GM19397 (cell line): ENCODE results near the gene DNASE1L2.
A peak's percentile ranks its signal among the peaks of the same experiment; 100 is the strongest.
"Not testable (repeated sequence)": the region's sequence is repeated elsewhere in the genome, so short reads cannot be mapped to it uniquely, and the experiment has no call there.

Experiments used
- ATAC-seq: cut with Tn5 transposase; IDR thresholded peaks from one replicate; pipeline ENCODE4 v1.9.1; 2021; ENCODE audit warnings: mild to moderate bottlenecking, moderate library complexity; ENCODE audit not compliant: unreplicated experiment

The DNASE1L2 gene

GRCh38 chr16:2238150-2238837, 2.0 kb downstream of the DNASE1L2 start:
- no peak for ATAC-seq

- no peak for ATAC-seq
Observed at GRCh38 chr16:2238838-2239675, 2.8 kb downstream of the DNASE1L2 start.

GRCh38 chr16:2240331-2240730, 4.1 kb downstream of the DNASE1L2 start:
- ATAC-seq: not testable (repeated sequence)

- ATAC-seq: no peak
Observed at GRCh38 chr16:2242598-2242997, 6.4 kb downstream of the DNASE1L2 start.

- ATAC-seq: no peak
Observed at GRCh38 chr16:2243031-2243528, 6.8 kb downstream of the DNASE1L2 start.

GRCh38 chr16:2243781-2244180, 7.5 kb downstream of the DNASE1L2 start:
- ATAC-seq: no peak

GRCh38 chr16:2244301-2244700, 8.1 kb downstream of the DNASE1L2 start:
- ATAC-seq: no peak

- no peak for ATAC-seq
Observed at GRCh38 chr16:2244926-2245795, 8.9 kb downstream of the DNASE1L2 start.

GRCh38 chr16:2246301-2246885, 10.1 kb downstream of the DNASE1L2 start:
- ATAC-seq: no peak

- no peak for ATAC-seq
Observed at GRCh38 chr16:2250652-2251295, 14.5 kb downstream of the DNASE1L2 start.

- ATAC-seq: peak; percentile 90
Observed at GRCh38 chr16:2251296-2252111, 15.3 kb downstream of the DNASE1L2 start, which contains the start of gene ECI1. Gene ECI1, minus strand, starts transcription at chr16:2251587. Its CDS starts 21 bp downstream, at chr16:2251566.

GRCh38 chr16:2252806-2253148, 16.5 kb downstream of the DNASE1L2 start:
- no peak for ATAC-seq

- ATAC-seq: no peak
Observed at GRCh38 chr16:2253293-2253692, 17.0 kb downstream of the DNASE1L2 start.

GRCh38 chr16:2256531-2257140, 20.4 kb downstream of the DNASE1L2 start:
- no peak for ATAC-seq

GRCh38 chr16:2257726-2258125, 21.5 kb downstream of the DNASE1L2 start:
- ATAC-seq: no peak

- not testable (repeated sequence) for ATAC-seq
Observed at GRCh38 chr16:2258530-2258929, 22.3 kb downstream of the DNASE1L2 start.

- ATAC-seq: no peak
Observed at GRCh38 chr16:2260250-2260649, 24.0 kb downstream of the DNASE1L2 start.

GRCh38 chr16:2263026-2263425, 26.8 kb downstream of the DNASE1L2 start:
- ATAC-seq: not testable (repeated sequence)

GRCh38 chr16:2266887-2267286, 30.6 kb downstream of the DNASE1L2 start:
- ATAC-seq: not testable (repeated sequence)
